Mammary epithelial cell (primary cell): ENCODE measurements around the gene RRP36.

Experiments
- EZH2 ChIP-seq: IDR thresholded peaks from 2 replicates; pipeline ENCODE4 v1.6.1; 2012; ENCODE audit warnings: low read length, inconsistent platforms, borderline replicate concordance
- TF ChIP-seq, protein P1 (sequence below), 2 donors: IDR thresholded peaks in 1 of 2; conservative IDR thresholded peaks in 1 of 2; 2 replicates each; pipeline ENCODE4 v1.5.1; 2011 to 2012; ENCODE audit warnings: inconsistent platforms in 2 of 2, low read length in 2 of 2, mild to moderate bottlenecking in 2 of 2, control low read depth in 1 of 2, low read depth in 1 of 2; ENCODE audit not compliant: insufficient read depth in 1 of 2; ENCODE audit errors: extremely low read depth in 1 of 2

DNA sequence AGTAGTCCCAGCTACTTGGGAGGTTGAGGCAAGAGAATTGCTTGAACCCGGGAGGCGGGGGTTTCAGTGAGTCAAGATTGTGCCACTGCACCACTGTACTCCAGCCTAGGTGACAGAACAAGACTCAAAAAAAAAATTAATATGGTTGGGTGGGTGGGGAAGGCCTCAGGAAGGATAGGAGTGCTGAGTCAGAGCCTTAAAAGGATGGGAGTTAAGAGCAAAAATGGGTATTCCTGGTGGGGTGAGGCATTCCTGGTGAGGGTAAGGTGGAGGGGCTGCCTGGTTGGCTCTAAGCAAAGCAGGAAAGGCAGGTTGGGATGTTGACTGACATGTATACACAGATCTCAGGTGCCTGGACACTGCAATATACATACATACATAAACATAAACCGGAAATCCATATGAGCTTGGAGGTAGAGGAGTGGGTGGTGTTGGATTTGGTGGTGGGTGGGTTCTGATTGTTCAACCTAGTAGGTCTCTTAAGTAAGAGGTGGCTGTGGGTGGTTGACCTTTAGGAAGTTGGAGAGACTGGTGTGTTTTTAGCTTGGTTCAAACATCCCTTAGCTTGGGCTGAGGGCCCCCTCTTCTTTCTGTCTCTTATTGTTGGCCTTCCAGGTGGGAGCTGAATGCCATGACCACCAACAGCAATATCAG is 1.2 kb upstream of the RRP36 start:
- TF ChIP-seq, protein P1, sequence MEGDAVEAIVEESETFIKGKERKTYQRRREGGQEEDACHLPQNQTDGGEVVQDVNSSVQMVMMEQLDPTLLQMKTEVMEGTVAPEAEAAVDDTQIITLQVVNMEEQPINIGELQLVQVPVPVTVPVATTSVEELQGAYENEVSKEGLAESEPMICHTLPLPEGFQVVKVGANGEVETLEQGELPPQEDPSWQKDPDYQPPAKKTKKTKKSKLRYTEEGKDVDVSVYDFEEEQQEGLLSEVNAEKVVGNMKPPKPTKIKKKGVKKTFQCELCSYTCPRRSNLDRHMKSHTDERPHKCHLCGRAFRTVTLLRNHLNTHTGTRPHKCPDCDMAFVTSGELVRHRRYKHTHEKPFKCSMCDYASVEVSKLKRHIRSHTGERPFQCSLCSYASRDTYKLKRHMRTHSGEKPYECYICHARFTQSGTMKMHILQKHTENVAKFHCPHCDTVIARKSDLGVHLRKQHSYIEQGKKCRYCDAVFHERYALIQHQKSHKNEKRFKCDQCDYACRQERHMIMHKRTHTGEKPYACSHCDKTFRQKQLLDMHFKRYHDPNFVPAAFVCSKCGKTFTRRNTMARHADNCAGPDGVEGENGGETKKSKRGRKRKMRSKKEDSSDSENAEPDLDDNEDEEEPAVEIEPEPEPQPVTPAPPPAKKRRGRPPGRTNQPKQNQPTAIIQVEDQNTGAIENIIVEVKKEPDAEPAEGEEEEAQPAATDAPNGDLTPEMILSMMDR (conservative IDR thresholded peaks at IDR 0.05 in 1 of 2, IDR thresholded peaks at IDR 0.05 in 1 of 2; ENCODE audit: extremely low read depth in 1 of 2, insufficient read depth in 1 of 2, low read depth in 1 of 2, low read length in 2 of 2): no peak
- TF ChIP-seq EZH2: no peak
